GM15510 (cell line): Measurements from ENCODE around the gene EHMT1.

Experiments
- POLR2A ChIP-seq: IDR thresholded peaks from 3 replicates; pipeline ENCODE4 v1.6.1; 2011; ENCODE audit warnings: borderline replicate concordance; ENCODE audit not compliant: insufficient read length; ENCODE audit errors: extremely low read depth

EHMT1 gene

GRCh38 chr9:137647096-137647714, 28.4 kb downstream of the EHMT1 start:
- no peak for TF ChIP-seq POLR2A

DNA sequence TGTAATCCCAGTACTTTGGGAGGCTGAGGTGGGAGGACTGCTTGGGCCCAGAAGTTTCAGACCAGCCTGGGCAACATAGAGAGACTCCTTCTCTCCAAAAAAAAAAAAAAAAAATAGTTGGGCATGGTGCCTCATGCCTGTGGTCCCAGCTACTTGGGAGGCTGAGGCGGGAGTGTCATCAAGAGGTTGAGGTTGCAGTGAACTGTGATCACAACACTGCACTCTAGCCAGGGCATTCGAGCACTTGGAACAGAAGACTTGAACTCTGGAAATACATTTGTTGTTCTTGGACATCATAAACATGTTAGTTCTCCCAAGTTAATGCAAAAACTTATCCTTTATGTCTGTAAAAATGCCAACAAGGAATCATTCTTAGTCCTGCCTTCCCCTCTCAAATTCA, 29.6 kb downstream of the EHMT1 start:
- TF ChIP-seq POLR2A: no peak

DNA sequence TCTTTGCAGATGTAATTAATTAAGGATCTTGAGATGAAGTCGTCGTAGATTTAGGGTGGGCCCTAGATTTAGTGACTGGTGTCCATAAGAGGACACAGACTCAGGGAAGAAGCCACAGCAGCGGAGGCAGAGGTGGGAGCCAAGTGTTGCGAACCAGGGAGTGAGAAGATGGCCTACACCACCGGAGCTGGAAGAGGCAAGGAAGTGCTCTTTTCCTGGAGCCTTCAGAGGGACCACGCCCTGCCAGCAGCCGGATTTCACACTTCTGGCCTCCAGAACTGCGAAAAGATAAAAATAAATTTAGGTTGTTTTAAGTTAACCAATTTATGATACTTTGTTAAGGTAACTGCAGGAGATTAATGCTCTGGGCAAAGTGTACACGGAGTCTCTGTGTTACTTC, 30.7 kb downstream of the EHMT1 start:
- TF ChIP-seq POLR2A: no peak

DNA sequence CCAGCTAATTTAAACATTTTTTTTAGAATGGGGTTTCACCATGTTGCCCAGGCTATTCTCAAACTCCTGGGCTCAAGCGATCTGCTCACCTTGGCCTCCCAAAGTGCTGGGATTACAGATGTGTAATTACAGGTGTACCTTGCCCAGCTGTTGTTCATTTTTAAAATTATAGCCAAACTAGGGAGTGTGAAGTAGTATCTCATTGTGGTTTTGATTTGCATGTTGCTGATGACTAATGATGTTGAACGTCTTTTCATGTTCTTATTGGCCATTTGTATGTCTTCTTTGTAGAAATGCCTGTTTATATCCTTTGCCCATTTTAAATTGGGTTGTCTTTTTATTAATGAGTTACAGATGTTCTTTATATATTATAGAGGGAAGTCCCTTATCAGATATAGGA, 31.5 kb downstream of the EHMT1 start:
- no peak for TF ChIP-seq POLR2A

DNA sequence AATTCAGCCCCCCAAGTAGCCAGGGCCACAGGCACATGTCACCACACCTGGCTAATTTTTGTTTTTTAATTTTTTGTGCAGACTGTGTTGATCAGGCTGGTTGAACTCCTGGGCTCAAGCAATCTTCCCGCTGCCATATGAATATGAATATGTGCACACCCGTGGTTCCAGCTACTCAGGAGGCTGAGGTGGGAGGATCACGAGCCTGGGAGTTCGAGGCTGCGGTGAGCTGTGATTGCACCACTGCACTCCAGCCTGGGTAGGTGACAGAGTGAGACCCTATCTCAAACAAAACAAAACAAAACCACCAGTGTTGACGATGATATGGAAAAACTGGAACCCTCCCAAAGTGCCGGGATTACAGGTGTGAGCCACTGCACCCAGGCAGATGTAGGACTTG, 32.0 kb downstream of the EHMT1 start:
- no peak for TF ChIP-seq POLR2A

- TF ChIP-seq POLR2A: no peak
These were observed 37.6 kb downstream of the EHMT1 start for GRCh38 chr9:137656416-137656815.

DNA sequence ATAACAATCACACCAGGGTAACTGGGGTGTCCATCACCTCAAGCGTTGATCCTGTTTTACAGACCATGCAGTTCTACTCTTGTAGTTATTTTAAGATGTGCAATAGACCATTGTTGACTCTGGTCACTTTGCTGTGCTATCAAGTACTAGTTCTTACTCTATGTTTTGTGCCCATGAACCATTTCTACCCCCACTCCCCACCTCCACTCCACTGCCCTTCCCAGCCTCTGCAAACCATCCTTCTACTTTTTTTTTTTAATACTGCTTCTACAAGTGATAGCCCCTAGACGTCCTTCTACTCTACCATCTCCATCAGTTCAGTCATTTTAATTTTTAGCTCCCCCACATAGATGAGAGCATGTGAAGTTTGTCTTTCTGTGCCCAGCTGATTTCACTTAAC, 38.8 kb downstream of the EHMT1 start:
- no peak for TF ChIP-seq POLR2A

- no peak for TF ChIP-seq POLR2A
These were observed 40.0 kb downstream of the EHMT1 start for GRCh38 chr9:137658781-137659180.

DNA sequence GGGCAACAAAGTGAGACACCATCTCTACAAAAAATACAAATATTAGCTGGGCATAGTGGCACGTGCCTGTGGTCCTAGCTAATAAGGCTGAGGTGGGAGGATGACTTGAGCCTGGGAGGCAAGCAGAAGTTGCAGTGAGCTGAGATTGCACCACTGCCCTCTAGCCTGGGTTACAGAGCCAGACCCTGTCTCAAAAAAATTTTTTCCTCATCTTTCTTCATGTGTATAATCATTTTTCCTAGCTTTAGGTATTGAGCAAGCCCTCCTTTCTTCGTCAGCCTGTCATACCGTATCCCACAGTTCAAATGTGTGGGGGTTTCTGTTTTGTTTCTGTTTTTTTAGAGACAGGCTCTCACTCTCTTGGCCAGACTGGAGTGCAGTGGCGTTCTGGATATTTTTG, 41.3 kb downstream of the EHMT1 start:
- TF ChIP-seq POLR2A: no peak

DNA sequence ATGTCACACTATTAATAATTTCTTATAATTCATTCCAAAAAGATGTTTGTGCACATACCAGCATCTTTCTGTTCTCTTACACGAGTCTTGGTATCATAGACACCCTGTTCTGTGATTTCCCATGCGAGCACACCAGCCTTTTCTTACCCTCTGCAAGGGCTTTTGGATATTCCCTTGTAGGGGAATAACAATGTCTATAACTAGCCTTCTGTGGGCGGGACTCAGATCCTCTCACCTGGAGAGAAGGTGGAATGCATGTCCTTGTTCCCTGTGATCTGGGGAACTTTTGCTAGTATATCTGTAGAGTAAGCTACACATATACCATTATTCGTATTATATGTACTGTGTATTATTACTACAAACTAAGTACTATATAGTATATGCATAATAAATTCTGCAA, 44.8 kb downstream of the EHMT1 start:
- no peak for TF ChIP-seq POLR2A

GRCh38 chr9:137664676-137665075, 45.9 kb downstream of the EHMT1 start:
- no peak for TF ChIP-seq POLR2A

DNA sequence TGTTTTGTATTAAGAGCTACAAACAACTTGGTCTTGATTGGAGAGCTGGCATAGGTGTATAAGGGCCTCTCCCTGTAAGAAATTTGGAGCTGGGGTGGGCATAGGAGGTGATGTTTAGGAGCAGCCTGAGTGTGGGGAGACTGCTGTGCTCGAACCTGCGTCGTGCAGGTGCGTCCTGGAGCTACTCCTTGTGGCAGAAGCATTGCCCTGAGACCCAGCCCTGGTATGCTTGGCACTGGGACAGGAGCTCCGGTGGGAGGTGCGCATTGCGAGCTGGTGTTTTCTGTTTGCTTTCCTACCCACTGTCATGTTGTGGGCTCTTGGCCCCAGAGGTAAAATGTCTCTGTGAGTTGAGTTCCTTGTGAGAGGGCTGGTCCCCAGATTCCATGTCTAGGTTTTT, 46.4 kb downstream of the EHMT1 start:
- no peak for TF ChIP-seq POLR2A

DNA sequence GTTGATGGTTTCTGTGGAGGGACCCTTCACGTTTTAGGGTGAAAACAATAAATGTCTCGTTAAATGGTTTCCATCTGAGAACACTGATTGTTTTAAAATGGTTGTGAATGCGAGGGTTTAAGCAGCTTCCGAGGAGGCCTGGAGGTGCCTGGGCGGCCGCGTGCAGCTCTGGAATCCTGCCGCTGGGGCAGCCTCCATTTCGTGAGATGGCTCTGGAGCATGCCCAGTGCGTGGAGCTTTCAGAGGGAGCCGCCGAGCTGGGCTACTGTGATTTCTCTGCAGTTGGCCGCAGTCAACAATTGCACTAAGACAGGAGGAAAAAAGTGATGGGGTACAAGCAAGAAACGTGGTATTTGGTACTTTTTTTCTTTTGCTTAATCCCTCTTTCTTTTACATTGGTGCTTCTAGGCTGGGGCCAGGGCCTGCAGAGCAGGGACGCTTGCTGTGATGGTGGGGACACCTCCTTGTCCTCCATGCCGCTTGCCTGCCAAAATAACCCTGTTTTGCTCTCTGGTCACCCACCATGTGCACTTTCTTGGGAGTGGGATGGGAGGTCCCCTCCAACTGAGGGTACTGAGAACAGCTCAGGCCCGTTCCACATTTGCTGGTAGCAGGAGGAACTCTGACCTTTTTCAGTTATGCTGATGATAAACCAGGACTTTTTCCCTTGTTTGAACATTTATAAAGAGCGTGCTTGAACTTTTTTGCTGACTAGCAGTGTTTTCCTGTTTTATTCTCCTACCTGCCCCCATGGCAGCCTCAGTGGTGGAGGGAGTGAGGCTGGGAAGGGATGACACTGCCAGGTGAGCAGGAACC, 47.1 kb downstream of the EHMT1 start:
- TF ChIP-seq POLR2A: no peak

GRCh38 chr9:137666513-137666822, 47.7 kb downstream of the EHMT1 start:
- no peak for TF ChIP-seq POLR2A

GRCh38 chr9:137666955-137667670, 48.3 kb downstream of the EHMT1 start:
- TF ChIP-seq POLR2A: no peak

- TF ChIP-seq POLR2A: no peak
These were observed 49.4 kb downstream of the EHMT1 start for GRCh38 chr9:137668203-137668602.

GRCh38 chr9:137669261-137669672, 50.5 kb downstream of the EHMT1 start:
- TF ChIP-seq POLR2A: no peak
